NCI-H526 treated with DMSO at 0.1 percent for 48 hours (cell line): ENCODE measurements around the gene PRKCH.
A peak's percentile ranks its signal among the peaks of the same experiment; 100 is the strongest.

ENCODE experiments used
- DNase-seq: peaks from one replicate; lab custom pipeline; 2025; lab: John Stamatoyannopoulos, UW

PRKCH gene

GRCh38 chr14:61492474-61492873 is 171.1 kb downstream of the PRKCH start:
- no peak for DNase-seq

GRCh38 chr14:61493239-61493638 is 171.9 kb downstream of the PRKCH start:
- DNase-seq, result no peak

- no peak for DNase-seq
Measured at GRCh38 chr14:61494018-61494417, 172.6 kb downstream of the PRKCH start.

- DNase-seq, result no peak
Measured at GRCh38 chr14:61495809-61496208, 174.4 kb downstream of the PRKCH start.

DNA sequence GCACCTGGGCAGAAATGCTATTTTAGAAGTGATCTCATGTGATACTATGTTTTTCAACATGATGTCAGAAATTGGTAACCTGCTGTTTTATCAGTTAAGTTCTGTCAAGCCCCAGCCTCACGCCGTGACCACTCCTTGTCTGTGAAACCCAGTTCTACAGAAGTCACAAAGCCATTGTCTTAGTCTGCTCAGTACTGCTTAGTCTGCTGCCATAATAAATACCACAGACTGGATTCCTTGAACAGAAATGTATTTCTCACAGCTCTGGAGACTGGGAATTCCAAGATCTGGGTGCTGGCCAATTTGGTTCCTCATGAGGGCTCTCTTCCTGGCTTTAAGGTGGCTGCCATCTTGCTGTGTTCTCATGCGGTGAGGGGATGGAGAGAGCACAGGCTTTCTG is 176.9 kb downstream of the PRKCH start:
- no peak for DNase-seq

DNA sequence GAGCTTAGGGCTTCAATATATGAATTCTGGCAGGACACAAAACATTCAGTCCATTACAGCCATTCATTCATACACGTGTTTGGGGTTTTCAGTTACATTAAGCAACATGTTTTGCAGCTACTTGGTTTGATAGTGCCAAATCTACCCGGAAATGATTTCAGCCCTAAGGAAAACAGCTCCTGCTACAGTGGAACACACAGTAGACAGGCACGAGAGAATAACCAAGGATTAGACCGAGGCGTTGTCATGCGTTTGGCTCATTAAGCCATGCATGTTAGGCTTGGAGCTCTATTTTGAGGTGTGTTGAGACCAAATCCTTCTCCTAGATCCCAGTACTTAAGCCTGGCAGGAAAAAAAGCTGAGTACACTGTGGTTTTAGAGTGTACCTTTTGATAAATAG is 177.4 kb downstream of the PRKCH start:
- no peak for DNase-seq

DNA sequence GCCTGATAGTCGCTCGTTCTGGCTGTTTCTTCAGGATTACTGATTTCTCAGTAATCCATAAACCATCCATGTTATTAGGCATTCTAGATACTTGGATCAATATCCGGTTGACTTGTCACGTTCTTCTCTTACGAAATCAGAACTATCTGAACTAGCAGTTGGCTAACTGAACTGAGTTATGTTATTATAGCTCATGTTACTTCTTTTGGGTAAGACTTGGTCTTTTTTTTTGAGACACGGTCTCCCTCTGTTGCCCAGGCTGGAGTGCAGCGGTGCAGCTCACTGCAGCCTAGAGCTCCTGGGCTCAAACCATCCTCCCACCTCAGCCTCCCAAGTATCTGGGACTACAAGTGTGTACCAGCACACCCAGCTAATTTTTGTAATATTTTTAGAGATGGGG is 178.6 kb downstream of the PRKCH start:
- DNase-seq, result no peak

DNA sequence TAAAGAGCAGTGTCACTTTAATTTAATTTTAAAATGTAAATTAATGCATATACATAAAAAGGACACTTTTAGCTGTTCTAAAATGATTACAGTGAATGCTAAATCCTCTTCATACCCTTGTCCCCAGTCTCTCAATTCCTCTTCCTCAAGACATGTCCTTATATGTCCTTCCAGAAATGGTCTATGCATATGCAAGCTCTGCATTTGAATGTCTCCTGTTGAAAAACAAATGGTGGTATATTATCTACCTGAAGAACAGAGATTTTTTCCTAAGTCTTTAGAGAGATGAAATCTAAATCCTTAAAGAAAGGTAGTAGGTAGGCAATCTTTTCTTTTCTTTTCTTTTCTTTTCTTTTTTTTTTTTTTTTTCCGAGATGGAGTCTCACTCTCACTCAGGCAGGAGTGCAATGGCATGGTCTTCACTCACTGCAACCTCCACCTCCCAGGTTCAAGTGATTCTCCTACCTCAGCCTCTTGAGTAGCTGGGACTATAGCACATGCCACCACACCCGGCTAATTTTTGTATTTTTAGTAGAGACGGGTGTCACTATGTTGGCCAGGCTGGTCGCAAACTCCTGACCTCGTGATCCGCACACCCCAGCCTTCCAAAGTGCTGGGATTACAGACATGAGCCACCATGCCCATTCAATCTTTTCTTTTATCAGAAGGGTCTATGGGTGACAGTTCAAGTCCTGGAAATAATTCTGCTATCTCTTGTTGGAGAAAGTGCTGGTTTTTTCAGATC is 180.5 kb downstream of the PRKCH start:
- DNase-seq, result no peak

DNA sequence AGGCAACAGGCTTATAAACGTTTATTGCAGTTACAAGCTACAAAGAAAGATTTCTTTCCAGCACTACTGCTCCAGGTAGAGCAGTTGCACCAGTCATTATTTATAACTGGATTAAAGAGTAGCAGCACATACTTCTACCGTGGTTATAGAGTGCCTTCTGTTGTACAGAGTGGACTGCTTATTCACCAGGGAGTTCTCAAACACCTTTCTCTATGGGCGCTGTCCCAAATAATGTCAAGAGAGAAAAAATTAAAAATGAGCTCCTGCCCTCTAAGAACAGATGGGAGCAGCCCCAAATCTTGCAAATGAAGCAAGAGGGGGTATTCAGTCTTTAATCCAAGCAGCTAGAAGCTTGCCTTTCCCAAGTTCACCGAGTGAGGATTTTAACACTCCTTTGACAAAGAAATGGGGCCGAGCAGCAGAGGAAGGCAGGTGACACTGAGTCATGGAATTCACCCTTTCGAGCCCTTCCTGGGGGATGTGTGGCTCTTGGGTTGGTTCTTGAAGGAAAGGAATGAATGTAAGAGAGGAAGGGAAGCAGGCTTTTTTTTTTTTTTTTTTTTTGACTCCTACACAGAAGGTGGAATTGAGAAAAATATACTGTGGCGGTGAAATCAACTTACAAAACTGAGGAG is 181.2 kb downstream of the PRKCH start:
- DNase-seq, result peak; percentile 45

- peak; percentile 91 for DNase-seq
Measured at GRCh38 chr14:61503167-61503801, 181.9 kb downstream of the PRKCH start.

- no peak for DNase-seq
Measured at GRCh38 chr14:61504901-61505300, 183.5 kb downstream of the PRKCH start.

DNA sequence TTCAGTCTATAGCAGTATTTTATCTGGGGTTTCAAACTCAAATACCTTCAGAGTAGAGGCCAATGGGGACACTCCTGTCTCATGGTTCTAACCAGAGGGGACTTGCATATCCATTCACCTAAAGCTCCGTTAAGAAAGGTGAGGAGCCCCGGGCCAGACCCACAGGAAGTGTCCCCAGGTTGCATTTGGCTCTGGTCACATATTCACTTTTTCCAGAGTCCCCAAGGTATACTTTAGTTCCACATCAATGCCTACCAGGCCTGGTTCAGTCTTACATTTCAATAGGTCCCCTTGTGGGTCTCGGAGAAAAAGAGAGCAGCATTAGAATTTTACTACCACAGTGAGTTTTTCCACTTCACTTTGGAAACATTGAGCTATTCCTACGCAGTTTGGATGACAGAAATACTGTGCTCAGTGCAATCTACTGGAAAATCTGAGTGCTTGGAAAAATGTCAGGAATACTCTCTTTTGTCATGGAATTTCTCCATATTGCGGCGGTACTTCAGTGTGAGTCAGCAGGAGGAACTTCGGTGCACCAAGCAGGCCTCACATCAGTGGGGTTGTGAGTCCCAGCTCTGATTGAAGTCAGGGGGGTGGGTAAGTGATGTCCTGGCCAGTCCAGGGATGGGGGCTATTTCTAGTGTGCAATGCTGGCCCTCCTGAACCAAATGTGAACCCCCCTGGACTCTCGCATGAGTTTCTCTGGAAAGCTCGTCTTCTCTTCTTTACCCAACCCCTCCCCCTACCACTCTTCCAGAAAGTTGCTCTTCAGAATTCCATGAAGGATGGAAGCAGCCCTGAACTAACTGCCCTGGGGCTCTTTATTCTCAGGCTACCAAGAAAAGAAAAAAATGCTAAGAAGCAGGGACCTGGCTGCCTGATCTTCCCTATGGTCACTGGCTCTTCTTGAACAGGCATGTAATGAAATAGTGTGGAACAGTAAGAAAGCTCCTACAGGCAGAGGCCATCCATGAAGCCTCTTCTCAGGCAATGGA is 184.7 kb downstream of the PRKCH start:
- DNase-seq, result no peak

GRCh38 chr14:61508526-61508925 is 187.1 kb downstream of the PRKCH start:
- no peak for DNase-seq

GRCh38 chr14:61510736-61511557 is 189.6 kb downstream of the PRKCH start:
- DNase-seq, result no peak

- no peak for DNase-seq
Measured at GRCh38 chr14:61511558-61511948, 190.2 kb downstream of the PRKCH start.

DNA sequence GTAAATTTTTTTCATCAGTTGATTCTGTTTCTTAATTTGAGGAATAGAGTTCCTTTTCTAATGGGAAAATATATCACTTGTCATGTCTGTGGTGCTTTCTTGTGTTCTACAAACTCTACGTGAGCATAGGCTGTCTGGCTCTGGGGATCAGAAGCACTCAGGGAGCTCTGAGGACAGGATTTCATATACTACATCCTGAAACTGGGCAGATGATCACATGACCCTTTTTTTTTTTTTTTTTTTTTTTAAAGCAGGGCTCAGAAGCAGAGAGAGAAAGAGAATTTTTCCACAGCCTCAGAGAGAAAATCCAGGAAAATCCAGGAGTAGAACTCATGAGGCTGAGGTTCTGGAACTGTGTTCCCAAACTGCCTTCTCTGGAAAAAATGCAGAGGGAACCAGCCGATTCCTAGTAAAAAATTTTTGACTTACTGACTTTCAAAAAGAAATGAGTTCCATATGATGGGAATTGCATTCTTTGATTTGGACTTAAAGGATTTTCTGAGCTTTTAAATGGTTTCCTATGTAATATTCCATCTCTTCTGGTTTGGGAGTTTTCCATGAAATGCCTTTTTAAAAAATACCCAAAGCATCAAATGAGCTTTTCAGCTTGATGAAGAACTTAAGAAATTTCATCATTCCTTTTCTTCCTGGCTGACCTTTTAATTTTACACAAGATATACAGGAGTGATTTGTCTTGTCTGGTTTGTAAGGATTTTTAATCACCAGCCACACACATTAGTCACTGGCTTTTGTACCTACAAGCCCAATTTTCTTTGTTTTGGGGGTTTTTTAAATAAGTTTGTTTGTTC is 190.9 kb downstream of the PRKCH start:
- DNase-seq, result no peak

- no peak for DNase-seq
Measured at GRCh38 chr14:61513986-61514830, 192.8 kb downstream of the PRKCH start.

GRCh38 chr14:61514927-61515326 is 193.5 kb downstream of the PRKCH start:
- DNase-seq, result no peak

GRCh38 chr14:61515436-61516117 is 194.2 kb downstream of the PRKCH start:
- no peak for DNase-seq
